Dermis blood vessel endothelial cell (primary cell): ENCODE results near the gene C8B. TPM values are rescaled to one million over a fixed set of nuclear protein-coding genes. Genes with fewer than 3 reads are reported as not detected.

Experiments
- DNase-seq: peaks from one replicate; pipeline ENCODE4 v3.0.0; 2010
- total RNA-seq: library from RNA; depleted of rRNA; stranded (reverse); fragments of >200 nt; gene quantifications from 2 replicates; pipeline ENCODE4 v1.2.3, GENCODE V29; 2014

C8B gene
- total RNA-seq, 1 donor from 2014 or later: not detected

DNA sequence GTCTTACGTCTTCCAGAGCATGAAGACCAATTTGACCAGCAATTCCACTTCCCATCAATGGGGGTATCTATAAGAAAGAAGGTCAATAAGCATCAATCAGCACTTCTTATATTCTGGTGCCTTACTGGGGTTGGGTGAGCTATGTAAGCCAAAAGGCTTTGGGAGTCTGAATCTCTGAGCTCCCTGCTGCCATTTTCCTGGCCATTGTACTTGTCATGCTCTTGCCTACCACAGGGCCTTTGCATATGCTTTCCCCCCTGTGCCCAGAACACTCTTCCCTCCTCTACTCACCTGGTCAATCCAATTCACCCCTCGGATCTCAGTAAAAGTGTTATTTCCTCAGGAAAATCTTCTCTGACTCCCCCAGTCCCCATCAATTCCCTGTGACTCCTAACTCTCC is 36.3 kb downstream of the C8B start:
- no peak for DNase-seq

DNA sequence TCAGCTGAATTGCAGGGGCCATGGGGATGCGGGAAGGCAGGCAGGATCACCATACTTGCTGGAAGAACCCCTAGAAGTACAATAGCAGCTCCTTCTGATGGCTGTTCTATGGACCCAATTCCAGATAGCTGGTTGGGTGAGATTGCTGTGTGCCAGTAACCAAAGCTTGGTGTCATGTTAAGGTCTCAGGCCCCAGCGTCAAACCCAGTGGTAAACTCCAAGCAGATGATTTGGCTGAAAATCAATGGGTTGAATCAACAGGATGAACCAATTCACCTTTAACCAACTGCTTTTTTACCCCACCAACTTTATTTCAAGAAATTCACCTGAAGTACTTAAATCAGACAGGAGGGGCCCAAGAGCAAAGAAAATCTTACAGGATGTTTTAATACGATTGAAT is 37.8 kb downstream of the C8B start:
- DNase-seq: no peak

DNA sequence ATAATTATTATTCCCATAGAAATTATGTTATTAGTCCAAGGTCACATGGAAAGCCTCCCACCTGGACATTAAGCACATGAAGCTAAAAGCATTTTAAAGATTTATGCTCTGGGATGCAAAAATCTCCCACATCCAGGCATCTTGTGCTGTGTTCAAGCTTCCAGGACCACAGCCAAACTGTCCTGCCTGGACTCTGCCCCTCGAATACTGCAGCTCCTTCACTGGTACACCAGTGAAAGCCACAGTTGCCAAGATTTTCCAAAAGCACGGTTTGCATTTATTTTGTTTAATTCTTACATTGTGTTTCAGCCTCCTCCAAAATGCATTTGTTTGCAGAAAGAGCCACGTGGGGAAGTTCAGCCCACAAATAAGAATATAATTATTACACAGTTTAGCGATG is 38.6 kb downstream of the C8B start:
- DNase-seq: no peak

DNA sequence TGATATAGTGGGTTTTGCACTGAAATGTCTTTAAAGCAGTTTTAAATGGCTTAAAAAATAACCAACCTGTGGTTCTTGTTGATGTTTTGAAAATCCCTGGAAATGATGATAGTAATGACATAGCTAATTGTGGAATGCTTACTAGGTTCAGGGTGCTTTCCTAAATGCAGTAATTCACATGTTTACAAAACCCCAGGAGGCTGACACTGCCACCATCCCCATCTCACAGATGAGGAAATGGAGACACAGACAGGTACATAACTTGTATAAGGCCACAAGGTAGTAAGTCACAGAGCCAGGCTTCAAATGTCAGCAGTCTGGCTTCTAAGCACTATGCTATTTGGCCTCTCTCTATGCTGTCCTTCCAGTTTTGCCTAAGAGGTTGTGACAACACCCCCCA is 40.6 kb downstream of the C8B start:
- DNase-seq: no peak

DNA sequence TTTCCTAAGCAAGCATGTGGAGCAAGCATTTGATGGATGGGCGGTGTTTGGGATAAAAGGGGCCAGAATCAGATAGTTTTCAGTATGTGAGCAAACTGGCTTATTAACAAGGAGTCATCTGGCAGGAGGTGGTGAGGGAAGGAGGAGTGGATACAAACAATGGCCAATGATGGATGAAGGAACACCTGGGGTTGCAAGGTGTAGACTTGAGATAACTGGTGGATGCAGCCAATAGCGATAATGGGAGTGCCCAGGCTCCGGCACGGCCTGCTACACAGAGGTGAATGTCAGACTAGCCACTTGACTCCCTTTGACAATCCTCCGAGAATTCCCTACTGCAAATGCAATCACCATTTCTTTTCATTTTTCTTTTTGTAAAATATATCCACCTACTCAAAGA is 41.7 kb downstream of the C8B start:
- DNase-seq: no peak

DNA sequence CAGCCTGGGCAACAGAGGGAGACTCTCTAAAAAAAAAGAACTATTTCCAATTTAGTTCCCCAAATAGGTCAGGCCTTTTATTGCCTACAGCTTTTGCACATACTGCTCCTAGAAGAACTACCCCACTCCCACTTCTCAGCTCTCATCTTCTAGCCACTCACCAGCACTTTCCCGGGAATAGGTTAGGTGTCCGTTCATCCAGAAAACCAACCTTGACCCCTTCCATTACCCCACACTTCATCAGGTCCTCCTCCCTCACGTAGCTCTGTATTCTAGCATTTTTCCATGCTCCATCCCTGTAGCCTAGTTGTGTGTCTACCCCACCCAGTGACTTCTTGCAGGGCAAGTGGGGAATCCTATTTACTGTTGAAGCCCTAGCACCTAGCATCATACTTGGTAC is 42.6 kb downstream of the C8B start:
- DNase-seq: no peak

DNA sequence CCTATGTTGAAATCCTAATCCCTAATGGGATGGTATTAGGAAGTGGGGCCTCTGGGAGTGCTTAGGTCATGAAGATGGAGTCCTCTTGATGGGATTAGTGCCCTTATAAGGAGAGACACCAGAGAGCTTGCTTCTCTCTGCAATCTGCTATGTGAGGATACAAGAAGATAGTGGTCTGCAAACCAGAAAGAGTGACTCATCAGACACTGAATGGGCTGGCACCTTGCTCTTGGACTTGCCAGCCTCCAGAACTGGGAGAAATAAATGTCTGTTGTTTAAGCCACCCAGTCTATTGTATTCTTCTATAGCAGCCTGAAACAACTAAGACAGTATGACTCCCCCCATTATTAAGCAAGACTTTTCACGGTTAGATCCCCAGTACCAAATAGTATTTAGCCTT is 43.3 kb downstream of the C8B start:
- no peak for DNase-seq

DNA sequence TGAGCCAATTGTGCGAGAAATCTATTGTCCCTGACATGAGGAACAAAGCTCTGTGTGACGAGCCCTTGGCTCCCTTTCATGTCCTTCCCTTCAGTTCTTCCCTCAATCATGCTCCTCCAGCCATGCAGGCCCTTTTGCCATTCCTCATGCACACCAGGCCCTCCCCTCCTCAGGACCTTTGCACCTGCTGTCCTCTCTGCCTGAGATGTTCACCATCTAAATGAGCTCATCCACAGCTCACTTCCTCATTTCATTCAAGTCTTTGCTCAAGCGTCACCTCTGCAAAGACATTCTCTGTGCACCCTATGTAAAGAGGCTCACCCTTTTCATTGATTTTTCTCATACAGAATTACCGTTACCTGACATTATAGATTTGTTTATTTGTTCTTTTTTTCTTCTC is 43.7 kb downstream of the C8B start:
- no peak for DNase-seq

DNA sequence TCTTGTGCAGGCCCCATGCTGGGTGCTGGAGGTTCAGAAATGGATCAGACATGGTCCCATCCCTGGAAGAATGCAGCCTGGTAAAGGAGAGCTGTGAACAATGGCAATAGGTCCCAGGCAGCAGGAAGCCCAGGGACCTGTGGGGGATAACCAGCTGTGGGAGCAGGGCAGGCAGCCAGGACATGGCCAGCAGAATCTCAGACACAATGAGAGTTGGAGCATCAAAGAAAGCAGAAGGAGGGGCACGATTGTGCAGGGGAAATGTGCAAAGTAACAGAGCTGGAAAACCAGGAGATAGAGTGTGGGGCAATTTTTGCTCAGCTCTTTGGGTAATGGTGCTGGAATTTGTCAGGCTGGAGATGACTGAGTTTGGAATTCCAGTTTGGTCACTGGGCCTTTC is 44.3 kb downstream of the C8B start:
- no peak for DNase-seq

DNA sequence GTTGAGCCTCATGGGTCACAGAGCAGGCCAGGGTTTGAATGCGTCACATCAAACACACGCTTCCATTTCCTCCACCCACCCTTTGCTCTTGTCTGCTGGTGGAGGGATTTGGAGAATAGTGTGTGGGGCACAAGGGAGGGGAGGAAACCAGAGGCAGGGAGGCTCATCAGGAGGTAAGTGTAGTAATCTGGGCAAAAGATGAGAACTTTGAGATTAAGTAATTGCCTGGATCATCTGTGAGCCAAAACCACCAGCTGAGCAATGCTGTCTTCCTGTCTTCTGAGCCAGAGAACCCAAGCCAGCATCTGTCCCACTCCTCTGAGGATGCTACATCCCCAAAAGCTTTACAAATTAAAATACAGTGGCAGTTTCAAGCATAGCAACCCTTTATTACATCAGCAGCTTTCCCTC is 45.2 kb downstream of the C8B start:
- DNase-seq: no peak

DNA sequence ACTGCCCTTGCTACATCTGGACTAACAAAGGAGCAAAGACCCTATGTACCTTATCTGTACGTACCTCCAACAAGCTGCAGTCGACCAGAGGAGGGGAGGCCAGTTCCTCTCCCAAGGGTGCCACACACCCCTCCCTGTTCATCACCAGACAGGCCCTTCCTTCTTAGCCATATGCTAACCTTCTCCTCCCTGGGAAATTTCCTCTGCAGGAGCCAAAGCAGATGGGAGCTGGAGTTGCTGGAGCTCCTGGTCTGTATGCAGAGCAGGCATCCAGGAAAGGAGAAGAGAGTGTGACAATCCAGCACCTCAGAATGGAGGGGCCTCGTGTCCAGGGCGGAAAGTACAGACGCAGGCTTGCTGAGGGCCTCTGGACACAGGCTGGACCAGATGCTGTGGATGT is 48.5 kb downstream of the C8B start:
- DNase-seq: no peak

DNA sequence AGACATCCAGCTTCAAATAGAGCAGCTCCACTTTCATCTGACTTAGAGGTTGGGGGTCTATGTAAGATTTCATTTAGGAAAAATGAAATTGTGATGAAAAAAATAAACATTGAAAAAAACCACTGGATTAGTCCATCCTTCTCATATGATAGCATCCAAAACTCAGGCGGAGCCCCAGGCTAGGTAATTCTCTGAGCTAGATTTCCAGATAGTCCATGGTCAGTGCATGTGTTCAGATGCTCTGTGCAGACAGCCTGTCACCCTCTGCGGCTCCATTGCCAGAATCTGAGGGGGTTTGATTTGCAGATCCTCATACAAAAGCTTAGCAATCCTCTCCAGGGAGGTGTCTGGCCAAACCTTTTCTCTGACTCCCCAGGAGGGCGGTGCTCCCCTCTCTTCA is 49.2 kb downstream of the C8B start:
- DNase-seq: no peak

DNA sequence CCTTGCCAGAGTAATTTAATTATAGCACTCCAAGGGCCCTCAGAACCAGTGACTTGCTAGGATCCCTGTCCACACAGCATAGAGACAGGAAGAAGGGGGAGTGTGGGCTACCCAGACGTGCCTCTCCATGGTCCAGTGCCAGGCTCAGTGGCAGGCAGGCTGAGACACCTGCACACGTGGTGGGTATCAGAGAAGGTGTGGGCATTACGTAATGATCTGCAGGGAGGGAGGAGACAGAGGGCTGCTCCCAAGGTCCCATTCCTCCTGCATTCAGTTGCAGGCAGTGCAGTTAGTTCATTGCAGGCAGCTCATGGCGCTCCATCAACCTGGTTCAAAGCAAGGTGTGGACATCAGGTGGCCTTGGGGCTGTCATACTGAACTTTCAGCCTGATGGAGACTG is 49.9 kb downstream of the C8B start:
- no peak for DNase-seq

DNA sequence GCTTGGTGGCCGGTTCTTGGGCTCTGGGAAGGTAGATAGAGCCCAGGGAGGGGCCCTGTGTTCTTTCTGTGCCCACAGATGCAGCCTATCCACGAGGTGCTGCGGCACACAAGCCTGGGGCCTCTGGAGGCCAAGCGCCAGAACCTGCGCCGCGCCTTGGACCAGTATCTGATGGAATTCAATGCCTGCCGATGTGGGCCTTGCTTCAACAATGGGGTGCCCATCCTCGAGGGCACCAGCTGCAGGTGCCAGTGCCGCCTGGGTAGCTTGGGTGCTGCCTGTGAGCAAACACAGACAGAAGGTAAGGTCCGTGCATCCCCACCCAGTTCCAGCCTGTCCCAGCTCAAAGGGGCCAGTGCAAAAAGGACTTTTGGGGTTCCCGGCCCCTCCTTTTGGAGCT is 53.5 kb downstream of the C8B start:
- DNase-seq: no peak

DNA sequence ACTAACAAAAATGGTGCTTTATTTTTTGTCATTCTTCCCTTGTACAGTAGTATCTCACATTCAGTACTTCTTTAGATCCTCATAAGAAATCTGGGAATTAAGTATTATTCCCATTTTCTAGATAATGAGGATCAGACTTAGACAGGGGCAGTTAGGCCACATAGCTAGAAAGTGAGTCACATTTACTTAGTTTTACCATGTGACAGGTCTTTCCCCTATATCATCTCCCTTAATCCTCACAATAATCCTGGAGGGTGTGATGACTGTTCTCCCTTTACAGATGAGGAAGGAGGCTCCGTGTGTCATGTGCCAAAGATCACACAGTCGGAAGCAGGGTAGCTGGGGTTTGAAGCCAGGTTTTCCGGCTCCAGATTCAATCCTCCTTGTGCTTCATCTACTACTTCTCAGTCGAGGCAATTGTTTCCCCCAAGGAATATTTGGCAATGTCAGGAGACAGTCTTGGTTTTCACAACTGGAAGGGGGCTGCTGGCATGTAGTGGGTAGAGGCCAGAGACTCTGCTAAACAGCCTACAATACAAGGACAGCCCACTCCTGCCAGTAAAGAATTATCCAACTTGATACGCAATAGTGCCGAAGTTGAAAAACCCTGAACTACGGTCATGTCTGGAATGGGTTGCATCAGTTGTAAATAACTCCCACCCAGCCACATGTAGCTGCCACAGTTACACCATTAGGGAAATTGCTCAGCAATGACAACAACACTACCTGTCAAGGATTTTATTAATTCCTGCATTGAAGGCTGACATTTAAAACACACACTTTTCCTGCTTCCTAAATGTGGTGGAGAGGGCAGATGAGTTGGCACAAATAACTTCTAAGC is 54.5 kb downstream of the C8B start:
- DNase-seq: no peak

DNA sequence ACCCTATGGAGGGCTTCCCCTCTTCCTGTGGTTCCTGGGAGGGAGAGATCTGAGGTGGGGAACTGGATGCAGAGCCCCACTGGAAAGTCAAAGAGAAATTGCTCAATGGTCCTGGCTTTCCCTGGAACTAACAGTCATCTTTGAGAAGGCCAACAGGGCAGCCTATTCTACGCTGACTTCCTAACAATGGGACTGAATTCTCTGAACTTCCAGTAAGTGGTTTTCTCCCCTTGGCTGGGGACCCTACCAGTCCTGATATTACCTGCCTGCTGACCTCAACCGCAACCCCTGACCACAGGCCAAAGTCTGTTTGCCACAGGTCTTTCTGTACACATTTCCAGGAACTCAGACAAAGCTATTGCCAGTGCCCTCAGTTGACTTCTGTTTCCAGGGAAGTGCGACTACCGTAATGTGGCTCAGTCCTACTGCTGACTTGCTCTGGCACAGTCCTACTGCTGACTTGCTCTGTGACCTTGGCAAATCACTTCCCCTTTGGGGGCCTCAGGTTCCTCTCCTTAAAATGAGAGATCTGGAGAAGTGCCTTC is 55.3 kb downstream of the C8B start:
- DNase-seq: no peak

DNA sequence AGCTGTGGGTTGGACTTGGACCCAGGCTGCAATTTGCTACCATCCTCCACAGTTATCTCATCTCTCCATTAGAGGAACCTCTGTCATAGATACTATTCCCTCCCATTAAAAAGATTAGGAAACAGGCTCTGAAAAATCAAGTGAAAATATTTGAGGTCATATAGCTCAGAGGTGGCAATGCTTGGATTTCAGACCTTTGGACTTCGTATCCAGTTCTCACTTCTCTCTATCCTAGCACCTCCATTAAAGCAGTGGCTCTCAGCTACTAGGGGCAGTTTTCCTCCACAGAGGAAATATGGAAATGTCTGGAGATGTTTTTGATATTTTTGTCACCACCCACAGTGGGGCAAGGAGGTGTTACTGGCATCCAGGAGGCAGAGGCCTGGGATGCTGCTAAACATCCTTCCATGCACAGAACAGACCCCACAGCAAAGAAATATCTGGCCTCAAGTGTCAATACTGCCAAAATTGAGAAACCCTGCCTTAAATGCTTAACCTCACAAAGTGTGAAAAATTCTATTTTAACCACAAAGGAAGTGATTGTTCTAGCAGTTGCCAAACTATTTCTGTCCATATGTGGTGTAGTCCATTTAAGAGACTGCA is 57.1 kb downstream of the C8B start:
- DNase-seq: no peak

DNA sequence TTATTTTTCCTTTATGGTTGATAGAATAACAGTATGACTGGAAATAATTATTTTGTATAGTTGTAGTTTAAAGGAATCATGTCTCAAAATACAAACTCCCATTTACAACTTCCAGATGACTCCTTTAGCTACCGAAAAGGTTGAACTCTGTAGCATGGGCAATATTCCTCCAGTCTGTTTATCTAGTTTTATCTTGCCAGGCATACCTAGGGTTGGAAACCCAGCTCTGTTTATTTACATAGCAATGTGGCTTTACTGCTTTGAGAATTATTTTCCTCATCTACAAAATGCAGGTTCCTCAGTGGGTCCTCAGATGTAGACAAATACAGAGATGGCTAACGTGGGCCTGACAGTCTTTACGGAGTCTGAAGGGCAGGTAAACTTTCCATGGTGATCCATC is 60.1 kb downstream of the C8B start:
- no peak for DNase-seq

DNA sequence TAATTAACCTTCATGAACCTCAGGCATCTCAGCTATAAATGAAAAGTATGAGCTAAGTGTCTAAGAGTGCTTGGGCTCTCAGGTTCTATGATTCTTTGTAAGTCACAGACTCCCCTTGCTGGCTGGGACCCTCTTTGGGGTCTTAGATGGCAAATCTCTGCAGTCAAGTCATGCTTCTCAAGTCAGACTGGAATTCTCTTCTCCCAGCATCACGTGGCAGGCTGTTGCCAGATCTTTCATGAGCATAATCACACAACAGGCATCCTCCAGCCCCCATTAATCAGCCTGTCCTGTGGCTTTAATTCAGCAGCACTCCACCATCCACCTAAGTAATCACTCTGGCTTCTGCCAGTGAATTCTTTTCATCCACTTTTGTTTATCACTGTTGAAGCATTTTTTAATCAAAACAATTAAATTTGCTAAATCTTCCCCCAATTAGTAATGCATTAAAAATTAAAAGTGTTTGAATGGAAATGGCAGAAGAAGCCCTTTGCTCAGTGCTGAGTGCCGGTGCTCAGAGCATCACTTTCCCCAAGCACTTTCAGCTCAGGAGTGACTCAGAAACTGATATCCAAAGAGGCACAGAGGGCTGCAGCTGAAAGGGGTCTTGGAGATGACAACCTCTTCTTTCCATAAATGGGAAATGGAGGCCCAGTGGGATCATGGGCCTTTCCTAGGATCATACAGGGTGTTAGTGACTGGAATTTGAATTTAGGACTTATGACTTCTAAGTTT is 61.0 kb downstream of the C8B start:
- DNase-seq: no peak

DNA sequence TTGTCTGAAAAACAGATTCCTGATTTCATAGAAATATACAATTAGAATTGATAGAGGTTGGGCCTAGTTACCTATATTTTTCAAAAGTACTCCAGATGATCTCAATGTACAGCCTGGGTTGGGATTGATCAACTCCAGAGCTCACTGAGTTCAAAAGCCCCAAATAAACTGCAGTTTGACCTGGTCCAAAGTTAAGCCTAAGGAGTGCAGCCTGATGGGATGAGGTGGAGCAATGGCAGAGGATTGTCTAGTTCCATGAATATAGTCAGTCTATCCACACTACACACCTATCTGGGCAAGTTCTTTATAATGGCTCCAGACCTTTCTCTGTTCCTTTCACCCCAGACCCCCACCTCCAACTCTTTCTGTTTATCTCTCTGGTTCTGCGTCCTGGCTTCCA is 62.0 kb downstream of the C8B start:
- DNase-seq: no peak

DNA sequence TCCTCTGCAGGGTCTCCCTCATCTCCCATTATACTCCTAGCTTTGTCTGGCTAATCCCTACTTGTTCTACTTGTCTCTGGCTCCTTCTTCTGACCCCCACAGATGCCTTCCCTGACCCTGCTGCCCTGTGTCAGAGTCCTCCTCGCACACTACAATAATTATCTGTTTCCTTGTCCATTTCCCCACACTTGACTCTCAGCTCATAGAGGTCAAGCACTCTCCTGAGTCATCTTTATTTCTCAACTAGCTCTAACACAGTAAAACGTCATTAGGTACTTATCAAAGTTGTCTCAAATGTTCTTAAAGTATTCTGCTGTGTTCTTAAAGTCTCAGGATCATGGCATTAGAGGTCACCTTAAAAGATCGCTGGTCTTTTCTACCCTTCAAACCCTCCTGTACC is 64.1 kb downstream of the C8B start:
- no peak for DNase-seq

DNA sequence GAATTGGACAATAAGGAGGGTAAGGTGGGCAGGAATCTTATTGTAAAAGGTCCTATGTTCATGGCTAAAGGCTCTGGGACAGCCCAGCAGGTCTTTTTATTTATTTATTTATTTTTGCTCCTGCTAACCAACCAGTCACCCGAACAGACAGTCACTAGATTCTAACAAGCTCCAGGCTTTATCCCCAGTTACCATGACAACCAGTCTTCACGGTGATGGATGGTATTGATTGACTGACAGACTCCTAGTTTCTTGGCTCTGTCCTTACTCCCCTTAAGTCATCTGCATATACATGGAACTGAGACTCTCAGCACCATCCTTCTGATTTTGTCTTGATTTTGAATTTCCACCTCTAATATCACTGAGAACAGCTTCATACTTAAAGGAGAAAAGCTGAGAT is 66.9 kb downstream of the C8B start:
- DNase-seq: no peak

DNA sequence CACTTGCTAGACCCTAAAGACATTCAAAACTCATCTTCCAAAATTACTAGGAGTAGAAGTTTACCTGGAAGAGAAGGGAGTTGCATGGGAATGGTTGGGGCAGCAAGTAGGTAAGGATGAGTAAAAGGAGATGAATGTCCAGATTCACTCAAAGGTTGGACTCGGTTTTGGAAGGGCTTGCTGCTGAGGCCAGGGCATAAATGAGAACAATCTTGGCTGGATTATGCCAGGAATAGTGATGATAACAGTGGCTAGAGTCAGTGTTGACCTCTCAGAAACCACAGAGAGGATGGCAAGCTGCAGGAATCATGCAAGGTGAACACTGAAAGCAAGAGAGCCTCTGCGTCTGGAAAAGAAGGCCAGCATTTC is 67.8 kb downstream of the C8B start:
- DNase-seq: no peak
